GM18498 (cell line): ENCODE data around the gene CCN6.
"Not testable (repeated sequence)": the region's sequence is repeated elsewhere in the genome, so short reads cannot be mapped to it uniquely, and the experiment has no call there.

ENCODE experiments used
- ATAC-seq: cut with Tn5 transposase; IDR thresholded peaks from one replicate; pipeline ENCODE4 v1.9.1; 2021; ENCODE audit warnings: mild to moderate bottlenecking, moderate library complexity; ENCODE audit not compliant: unreplicated experiment

Gene CCN6

DNA sequence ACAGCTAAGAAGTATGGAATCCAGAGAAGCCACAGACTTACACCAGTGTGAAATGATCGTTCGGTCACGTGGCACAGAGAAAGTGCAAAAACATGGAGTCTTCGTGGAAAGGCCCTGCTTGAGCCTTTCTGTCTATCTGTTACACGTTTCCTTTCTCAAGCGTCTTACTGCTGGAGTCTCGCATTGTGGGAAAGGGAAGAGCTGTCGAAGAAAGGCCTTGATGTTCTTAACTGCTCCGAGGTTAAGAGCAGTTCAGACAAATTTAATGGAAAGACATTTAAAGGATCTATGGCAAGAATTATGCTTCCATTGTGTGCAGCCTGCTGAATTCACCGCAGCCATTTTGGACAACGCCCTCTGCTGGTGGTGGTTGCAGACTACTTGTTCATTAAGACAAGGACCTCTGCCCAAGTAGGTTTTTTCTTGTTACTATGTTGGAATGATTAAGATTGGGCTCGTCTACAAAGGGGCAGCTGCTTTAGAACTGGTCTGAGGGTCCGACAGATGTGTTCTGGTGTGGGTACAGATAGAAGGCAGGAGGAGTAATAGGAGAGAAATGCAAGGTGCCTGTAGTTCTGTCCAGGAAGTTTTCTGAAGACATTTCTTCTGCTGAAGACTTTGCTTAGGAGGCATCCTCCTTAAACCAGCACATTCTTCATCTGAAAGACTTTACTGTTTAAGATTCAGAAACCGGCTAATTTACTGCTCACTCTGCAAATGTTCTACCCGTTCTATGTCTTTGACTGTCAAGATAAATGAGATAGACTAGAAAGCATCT lies 24.7 kb upstream of the CCN6 start:
- no peak for ATAC-seq

- no peak for ATAC-seq
Measured at GRCh38 chr6:112030206-112030960, 23.5 kb upstream of the CCN6 start.

- ATAC-seq = no peak
Measured at GRCh38 chr6:112030961-112031660, 22.8 kb upstream of the CCN6 start.

GRCh38 chr6:112031960-112032359 lies 21.9 kb upstream of the CCN6 start:
- no peak for ATAC-seq

DNA sequence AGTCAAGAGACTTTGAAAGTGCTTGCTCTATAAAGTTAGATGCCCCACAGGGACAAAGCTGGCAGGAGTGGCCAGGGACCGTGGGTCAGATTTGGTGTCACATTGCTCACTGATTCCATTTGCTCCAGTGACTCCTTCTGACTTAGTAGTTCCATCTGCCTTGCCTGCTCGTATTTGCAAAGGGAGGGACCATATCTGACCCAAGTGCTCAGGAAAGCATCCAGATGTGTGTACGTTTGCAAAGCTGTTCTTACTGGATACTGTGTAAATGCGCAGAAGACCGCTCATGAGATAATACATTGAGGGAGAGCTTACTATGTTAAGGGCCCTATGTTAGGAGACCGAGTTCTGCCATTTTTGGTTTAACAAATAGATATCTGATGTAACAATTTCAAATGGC lies 21.2 kb upstream of the CCN6 start:
- no peak for ATAC-seq

GRCh38 chr6:112033791-112034615 lies 19.9 kb upstream of the CCN6 start:
- ATAC-seq = no peak

- no peak for ATAC-seq
Measured at GRCh38 chr6:112034616-112034995, 19.3 kb upstream of the CCN6 start.

DNA sequence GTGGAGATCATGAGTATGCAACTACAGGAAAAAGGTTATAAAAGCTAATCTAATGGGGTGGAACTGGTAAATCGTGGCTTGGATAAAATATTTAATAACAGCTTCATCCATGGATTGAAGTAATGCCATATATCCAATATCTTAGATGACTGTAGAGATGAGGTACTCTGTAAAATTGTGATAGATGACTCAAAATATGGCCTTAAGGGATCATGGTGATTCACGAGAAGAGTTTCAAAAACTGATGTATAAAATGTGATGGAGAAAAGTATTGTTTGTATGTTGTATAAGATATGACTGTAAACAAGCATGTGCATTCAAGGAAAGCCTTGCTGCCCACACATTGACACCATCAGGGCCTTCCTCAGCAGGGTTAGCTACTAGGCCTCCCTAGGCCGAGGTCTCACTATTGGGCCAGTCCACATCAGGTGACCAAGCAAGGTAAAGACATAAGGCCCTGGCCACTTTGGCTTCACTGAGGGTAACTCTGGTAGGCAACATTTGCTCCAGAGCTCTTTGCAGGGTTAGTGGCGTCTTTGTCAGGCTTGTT lies 17.7 kb upstream of the CCN6 start:
- no peak for ATAC-seq

DNA sequence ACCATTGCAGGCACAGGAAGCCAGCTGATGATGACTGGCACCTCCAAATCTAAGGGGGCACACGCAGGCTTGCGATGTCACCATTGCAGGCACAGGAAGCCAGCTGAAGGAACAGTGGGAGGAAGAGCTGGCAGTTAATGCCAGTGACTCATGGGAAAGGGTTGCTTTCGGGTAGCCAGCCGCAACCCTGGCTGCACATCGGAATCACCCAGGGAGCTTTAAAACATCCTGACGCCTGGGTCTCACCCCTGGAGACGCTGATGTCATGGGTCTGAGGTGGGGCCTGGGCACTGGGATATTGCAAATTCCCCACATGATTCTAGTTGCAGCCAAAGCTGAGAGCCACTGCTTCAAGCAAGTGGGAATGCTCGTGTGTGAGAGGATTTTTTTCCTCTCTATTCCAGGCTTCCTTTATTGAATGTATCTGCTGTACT lies 16.1 kb upstream of the CCN6 start:
- no peak for ATAC-seq

DNA sequence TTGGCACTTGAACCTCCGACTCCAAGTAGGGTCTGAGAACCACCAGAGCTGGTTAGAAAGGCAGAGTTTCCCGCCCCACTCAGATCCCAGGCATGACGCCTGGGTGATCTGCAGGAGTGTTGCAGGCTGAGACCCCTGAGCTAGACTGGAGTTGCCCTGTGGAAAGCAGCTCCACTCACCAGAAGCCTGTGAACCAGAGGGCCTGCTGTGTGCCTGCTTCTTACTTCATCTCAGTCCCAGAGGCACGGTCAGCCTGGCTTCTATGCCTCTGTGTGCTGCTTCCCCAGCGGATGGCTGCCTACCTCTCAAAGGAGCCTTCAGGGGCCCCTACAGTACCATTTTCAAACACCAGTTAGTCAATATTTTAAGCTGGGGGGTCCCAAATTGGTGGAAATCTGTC lies 15.6 kb upstream of the CCN6 start:
- no peak for ATAC-seq

DNA sequence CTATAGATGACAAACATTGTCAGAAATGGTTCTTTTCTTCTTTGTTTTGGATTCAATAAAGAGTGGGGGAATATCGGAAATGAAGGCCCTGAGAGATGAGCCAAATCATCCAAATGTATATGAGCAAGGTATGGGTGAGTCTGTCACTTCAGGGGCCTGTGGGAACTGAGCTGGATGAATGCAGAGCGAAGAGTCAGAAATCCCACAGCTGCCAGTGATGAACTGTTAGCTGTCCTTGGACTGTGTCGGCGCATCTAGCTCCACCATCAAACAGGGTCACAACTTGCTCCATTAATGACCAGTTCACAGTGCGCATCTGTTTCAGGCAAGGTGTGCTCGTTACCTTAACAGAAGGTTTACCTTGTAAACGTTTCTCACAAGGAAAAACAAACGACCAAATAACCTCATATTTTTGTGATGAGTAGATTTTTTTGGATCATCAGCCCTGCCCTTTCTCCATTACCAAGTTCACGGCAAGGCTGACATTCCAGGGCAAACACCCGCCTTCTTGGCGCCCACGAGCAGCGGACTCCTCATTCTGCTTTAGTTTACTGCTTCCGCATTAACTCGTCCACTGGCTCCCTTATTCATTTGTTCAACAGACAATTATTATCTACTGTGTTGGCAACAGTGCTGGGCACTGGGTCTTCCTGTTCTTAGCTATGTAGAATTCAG lies 15.0 kb upstream of the CCN6 start:
- no peak for ATAC-seq

GRCh38 chr6:112039431-112039770 lies 14.5 kb upstream of the CCN6 start:
- ATAC-seq = no peak

- no peak for ATAC-seq
Measured at GRCh38 chr6:112040956-112041355, 12.9 kb upstream of the CCN6 start.

DNA sequence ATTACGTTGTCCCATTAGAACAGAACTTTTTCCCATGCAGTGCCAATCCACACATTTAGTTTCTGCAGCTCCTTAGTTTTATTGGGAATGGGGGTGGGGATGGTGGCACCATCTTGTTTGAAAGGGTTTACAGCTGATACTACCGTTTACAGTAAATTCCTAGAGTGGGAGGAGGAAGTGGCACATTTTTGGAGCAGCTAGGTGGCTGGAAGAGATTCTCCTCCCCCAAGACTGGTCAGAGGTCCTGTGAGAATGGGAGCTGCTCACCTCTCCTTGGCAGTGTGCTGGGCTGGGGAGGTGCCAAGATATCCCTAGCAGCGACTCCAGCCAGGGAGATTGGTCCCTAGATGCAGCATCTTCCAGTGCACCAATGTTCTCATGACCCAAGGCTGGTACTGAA lies 12.4 kb upstream of the CCN6 start:
- ATAC-seq = no peak

DNA sequence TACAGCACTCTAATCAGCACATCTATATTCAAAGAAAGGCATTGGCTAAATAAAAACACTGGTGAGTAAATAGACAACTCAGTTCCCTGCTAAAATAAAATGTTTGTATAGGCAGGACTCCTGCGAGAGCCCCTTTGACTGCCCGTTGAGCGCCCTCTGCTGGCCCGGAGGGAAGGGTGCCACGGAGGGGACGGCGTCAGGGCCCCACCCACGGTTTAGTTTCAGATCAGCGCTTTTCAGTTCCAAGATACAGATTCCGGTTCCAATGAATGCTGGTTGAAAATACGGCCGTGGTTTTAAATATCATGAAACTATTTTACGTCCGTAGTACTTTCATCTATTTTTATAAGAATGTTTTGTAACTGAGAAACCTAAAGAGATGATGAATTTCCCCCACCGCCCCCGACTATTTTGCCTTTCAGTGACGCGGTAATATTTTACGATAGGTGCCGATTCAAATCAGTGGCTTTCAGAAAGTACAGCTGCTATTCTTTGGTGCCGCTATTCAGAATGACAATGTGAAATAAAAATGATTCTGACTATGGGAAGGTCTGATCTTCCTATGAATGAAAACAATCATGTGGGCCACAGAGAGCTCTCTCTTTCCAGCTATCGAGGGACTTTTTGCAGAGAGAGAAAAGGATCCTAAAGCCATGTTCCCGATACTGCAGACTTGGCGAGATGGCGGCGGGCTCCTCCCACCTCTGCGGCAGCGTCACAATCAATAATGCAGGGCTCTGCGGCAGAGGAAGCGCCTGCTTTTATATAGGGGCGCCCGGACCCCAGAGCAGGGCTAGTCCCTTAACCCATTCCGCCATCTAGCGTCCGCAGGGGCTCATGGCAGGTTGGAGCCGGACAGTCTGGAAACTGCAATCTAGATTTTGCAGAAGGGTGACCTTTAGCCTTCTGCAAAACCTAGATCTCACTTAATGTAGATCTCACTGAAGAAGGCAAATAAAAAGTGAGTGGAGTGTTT lies 10.6 kb upstream of the CCN6 start:
- peak; percentile 90 for ATAC-seq

DNA sequence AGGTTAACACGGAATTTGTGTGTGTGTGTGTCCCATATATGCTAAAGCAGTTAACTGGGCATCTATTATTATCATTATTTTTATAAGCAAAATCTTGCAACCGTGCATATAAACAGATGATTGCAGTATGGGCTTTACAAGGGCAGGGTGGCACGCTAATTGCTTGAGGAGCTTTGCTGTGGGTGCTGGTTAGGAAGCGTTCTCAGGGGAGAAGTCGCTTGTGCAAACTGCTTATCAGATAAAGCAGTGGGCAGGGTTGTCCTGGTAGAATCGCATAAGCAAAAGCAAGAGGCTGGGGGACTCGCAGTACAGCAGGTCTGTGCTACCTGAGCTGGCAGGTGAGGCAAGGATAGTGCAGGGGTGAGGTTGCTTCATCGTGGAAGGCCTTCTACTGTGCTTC lies 9.7 kb upstream of the CCN6 start:
- no peak for ATAC-seq

DNA sequence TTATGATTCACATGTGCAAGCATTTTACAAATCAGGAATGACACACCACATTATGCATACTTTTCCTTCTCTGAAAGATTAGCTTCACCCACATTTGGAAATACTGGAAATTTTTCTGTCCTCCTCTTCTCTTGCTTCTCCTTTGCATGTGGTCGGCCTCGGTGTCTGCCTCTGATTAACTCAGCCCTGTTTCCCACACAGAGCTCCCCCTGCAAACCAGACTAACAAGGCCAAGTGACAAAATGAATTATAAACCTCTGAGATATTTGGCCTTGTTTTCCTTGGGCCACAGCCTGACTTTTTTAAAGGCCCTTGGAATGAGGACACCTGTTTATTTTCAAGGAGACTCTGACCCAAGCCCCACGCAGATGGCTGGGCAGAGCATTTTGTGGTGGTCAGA lies 9.0 kb upstream of the CCN6 start:
- ATAC-seq = no peak

- not testable (repeated sequence) for ATAC-seq
Measured at GRCh38 chr6:112047523-112047922, 6.4 kb upstream of the CCN6 start.
